HG03342 (cell line): ENCODE results near the gene OR5AC2.

Experiments
- ATAC-seq: cut with Tn5 transposase; IDR thresholded peaks from one replicate; pipeline ENCODE4 v1.9.1; 2021; ENCODE audit warnings: mild to moderate bottlenecking, moderate library complexity; ENCODE audit not compliant: unreplicated experiment

OR5AC2 gene, protein sequence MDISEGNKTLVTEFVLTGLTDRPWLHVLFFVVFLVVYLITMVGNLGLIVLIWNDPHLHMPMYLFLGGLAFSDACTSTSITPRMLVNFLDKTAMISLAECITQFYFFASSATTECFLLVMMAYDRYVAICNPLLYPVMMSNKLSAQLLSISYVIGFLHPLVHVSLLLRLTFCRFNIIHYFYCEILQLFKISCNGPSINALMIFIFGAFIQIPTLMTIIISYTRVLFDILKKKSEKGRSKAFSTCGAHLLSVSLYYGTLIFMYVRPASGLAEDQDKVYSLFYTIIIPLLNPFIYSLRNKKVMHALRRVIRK

DNA sequence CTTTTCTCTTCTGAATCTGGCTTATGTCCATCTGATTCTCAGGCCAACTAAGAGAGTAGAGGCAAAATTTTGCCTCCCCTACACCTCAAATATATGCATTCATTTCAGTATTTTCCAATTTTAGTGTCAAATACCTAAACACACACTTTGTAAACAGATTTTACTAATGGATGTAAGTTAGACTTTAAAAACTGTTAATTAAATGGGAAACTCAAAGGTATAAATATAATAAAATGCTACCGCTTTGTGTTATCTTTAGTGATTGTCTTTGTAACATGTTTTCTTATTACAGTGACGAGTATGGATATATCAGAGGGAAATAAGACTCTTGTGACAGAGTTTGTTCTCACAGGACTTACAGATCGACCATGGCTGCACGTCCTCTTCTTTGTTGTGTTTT lies at the start of gene OR5AC2:
TSS of gene OR5AC2 (plus strand) at position 301 of the 400 bp plus-strand sequence. CDS start at position 301, 0 bp downstream.
- no peak for ATAC-seq

DNA sequence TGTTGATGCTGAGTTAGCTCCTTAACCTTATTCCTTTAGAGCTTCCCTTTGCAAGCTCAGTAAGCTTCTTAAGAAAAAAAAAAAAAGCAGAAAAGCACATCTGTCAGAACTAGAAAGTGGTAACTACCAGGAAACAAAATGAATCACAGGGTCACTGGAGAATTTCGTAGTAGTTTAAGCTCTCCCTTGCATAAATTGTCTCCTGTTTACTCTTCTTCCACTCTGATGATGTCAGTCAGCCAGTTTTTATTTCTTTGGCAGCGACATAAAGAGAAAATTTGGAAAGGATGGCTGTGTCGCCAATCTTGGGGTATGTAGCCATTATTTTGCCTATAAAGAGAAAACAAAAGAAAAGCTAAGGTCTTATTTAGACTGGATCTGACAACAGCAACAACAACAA lies 48.7 kb upstream of the OR5AC2 start:
- no peak for ATAC-seq

DNA sequence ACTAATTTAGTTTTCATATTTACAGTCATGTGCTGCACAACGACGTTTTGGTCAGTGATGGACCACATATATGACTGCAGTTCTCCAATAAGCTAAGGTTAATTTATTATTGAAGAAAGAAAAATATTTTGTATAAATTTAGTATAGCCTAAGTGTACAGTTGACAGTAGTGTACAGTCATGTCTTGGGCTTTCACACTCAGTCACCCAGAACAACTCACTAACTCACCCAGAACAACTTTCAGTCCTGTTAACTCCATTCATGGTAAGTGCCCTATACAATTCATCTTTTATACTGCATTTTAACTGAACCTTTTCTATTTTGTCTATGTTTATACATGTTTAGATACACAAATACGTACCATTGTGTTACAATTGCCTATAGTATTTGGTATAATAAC lies 48.1 kb upstream of the OR5AC2 start:
- ATAC-seq, result no peak

DNA sequence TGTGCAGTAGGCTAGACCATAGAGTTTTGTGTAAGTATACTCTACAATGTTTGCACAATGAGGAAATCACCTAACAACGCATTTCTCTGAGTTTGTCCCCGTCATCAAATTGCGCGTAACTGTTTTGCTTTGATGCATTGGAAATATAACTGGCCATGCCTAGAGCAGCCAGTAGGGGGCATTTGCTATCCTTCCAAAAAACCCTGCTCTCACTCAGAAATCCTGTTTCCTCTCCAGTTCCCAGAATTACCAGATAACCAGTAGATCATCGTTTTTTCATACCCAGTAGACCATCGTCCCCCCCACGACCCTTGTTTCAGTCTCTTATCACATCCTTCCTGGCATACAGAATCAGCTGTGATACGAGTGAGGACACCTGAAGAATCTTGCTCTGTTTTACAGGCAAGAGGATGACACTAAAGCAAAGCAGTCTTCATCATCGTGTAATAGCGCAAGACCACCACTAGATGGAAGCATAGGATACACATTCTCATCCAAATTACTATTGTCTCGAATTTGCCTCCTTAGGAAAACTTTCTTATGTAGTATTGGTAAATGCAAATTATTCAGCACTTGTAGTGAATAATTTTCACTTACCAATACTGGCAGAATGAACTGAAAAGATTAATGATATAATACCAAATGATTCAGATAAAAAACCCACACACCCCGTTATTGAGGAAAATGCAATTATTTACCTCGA lies 47.5 kb upstream of the OR5AC2 start:
- peak; percentile 95 for ATAC-seq

DNA sequence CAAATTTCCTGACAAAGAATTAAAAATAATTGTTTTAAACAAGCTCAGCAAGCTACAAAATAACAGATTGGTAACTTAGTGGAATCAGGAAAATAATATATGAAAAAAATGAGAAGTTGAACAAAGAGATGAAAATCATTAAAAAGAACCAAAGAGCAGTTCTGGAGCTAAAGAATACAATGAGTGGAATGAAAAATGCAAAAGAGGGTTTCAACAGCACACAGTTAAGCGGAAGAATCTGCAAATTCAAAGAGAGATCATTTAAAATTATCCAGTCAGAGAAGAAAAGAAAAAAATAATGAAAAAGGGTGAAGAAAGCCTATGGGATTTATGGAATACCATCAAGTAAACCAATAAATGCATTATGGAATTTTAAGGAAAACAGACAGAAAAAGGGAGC lies 45.6 kb upstream of the OR5AC2 start:
- no peak for ATAC-seq

DNA sequence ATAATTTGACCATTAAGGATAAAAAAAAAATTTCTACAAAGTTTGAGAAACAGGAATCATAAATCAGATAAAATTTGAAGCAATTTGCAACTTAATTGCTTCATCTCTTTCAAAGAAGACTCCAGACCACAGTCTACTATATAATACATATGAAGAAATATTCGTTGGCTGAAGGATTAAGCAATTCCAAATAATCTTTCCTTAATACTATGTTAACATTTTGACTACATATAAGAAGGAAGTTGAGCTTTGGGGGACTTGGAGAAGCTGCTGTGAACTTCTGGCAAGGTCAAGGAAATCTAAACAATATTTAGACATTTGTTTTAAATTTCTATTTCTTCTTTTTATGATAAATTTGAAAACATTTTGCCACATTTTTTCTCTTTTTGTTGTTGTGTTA lies 38.4 kb upstream of the OR5AC2 start:
- ATAC-seq, result no peak

DNA sequence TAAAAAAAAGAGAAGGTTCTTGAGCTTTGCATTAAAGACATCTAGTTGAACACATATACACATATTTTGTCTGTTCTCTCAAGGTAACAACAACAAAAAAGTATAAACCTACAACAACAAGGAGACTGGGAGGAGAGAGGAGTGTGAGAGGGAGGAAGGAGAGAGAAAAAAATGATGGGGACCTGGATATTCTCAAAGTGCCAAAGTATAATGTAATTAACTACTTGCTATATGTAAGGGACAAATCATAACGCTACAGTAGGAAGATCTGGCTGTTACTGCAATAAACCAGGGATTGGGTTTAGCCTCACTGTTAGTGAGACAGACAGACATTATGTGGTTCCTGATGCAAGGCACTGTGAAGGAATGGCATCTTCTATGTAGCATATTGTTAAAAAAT lies 37.7 kb upstream of the OR5AC2 start:
- no peak for ATAC-seq

DNA sequence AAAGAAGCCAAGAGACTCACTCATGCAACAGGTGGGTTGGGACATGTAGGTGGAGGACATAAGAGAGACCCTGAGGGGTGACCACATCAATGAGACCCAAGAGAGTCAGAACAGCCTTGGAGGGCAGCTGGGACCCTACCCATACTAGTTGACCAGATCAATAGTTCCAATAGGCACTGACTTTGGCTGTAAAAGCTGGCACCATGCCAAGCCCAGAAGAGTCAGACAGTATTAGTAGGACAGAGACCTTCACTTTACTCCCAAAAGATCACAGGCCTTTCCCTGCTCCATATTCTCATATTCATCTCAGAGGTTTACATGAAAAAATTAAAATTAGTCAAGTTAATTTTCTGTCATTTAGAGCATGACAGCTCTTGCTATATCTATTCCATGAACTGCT lies 30.9 kb upstream of the OR5AC2 start:
- no peak for ATAC-seq

DNA sequence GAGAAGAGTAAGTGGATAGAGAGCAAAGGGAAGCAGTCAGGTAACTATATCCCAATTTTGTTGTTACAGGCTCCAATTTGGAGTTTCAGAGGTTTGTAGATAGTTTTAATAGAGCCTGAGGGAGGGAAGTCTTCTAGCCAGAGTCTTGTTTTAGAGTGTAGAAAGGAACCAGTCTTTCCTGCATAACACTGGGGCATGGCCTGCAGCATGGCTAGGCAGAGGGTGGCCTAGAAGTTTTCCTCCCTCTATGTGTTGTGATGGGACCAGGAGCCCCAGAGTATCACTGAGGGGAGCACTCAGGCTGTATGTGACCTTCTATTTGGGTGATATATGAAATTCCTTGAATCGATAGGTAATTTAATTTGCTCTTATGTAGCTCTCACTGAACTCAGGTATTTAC lies 29.3 kb upstream of the OR5AC2 start:
- no peak for ATAC-seq

DNA sequence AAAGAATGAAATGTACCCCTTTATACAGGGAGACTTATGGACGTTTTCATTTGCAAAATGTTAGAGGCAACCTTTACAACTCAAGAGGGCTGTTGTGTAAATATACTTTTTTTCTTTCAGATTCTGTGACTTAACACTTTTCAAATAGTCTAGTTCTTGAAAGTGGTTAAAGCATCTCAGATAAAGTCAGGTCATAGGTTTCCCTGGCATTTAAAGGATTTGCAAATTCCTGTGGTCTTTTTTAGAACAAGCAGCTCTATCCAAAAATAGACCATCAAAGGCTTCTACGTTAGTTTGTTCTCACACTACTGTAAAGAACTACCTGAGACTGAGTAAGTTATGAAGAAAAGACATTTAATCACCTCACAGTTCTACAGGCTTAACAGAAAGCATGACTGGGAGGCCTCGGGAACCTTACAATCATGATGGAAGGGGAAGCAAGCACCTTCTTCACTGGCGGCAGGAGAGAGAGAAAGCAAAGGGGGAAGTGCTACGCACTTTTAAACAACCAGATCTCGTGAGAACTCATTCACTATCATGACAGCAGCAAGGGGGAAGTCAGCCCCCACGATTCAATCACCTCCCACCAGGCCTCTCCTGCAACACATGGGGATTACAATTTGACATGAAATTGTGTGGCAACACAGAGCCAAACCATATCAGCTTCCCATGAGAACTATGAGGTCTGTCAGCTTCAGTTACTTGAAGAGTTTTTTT lies 28.6 kb upstream of the OR5AC2 start:
- ATAC-seq, result no peak

DNA sequence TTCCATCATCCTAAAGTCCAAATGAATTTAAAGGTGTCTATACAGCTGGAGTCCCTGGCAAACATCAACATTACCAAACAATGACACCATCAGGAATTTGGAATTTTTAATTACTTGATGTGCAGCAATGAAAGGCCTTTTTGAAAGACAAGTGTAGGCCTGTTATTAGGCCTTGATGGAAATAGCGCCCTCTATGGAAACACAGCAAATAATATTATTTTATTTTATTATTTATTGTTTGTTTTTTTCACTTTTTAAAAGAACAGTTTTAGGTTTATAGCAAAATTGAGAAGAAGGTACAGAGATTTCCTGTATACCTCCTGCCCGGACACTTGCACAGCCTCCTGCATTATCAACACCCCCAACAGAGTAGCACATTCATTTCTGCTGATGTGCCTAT lies 18.1 kb upstream of the OR5AC2 start:
- ATAC-seq, result no peak

DNA sequence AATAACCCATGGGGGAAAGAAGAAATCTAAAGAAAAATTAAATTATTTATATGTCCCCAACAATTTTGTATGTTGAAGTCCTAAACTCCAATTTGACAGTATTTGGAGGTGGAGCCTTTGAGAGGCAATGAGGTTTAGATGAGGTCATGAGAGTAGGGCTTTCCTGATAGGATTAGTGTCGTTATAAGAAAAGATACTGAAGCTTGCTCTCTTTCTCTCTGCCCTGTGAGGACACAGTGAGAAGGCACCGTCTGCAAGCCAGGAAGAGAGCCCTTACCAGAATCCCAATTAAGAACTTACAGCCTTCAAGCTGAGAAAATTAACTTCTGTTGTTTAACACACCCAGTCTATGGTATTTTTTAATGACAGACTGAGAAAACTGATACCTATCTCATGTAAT lies 16.1 kb upstream of the OR5AC2 start:
- no peak for ATAC-seq

DNA sequence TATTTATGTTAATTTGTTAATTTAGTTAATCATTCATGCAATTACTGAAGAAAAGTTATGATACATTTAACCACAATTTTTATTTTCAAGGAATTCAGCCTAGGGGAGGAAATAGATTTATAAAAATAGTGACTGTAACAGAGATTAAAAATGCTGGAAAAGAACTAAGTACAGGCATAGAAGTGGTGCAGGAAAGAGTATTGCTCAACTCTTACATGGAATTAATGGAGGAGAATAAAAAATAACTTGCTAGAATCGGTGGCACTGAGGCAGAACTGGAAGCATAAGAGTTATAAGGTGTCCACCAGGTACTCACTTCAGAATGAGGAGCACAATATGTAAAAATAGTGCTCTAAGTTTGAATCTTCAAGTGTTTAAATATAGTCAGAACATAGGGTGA lies 13.5 kb upstream of the OR5AC2 start:
- no peak for ATAC-seq

DNA sequence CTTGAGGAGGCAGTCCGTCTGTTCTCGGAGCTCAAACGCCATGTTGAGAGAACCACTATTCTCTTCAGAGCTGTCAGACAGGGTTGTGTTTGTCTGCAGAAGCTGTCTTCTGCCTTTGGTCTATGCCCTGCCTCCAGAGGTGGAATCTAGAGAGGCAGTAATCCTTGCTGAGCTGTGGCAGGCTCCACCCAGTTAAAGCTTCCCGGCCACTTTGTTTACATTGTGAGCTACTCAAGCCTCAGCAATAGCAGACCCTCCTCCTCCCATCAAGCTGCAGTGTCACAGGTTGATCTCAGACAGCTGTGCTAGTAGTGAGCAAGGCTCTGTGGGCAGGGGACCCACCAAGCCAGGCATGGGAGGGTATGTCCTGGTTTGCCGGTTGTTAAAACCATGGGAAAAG lies 8.9 kb downstream of the OR5AC2 start:
- no peak for ATAC-seq

DNA sequence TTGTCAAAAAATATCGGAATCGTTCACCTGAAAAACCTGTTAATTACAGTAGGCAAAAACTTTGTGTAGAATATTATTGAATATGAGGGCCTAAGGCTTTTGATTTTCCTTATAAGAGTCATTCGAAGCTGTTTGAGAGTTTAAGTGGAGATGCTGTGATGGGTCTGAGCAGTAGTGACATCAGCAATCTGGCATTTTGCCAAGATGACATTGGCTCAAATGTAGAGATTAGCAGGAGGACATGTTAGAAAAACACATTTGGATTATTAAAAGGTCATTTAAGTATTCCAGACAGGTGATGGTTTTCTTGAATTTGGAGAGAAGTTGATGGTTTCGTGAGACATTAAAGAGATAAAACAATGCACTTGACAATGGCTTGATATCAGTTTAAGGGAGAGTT lies 12.9 kb downstream of the OR5AC2 start:
- ATAC-seq, result no peak

DNA sequence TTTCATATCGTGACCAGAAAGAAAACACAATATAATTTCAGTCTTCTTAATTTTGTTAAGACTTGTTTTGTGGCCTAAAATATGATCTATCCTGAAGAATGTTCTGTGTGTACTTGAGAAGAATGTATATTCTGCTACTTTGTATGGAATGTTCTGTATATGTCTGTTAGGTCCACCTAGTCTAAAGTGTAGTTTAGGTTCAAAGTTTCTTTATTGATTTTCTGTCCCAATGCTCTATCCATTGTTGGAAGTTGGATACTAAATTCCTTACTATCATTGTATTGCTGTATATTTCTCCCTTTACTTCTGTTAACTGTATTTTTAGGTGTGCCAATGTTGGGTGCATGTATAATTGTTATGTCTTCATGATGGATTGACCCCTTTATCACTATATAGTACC lies 21.2 kb downstream of the OR5AC2 start:
- no peak for ATAC-seq

DNA sequence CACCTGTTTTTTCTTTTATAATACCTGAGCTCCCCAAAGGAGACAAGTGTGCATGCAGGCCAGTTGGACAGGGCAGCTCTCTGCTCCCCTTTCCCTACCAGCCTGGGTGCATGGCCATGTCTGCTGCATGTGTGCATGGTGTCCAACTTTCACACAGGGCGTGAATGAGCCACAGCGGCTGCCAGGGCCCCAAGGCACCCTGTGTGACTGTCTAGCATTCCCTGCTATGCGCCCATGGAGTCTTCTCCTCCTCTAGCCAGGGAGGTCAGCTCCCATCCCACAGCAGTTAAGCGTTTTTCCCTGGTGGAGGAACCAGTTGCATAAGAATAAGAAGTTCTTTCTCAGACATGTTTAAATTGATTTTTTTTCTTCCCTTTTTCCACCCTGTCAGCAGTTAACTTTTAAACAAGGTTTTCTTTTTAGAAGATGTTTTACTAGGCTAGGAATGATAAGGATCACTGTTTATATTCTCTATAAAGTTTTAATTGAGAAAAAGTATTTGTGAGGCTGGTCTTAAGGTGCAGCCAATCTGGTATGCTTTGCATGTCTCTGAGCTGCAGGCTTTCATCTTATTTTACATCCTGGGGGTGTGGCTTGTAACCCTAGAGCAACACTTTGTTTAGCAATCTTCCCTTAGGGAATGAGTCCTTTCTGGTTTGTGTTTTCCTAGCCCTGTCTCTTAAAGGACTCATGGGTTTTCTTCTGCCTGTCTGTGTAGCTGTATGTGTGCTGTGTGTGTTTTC lies 23.0 kb downstream of the OR5AC2 start:
- no peak for ATAC-seq

DNA sequence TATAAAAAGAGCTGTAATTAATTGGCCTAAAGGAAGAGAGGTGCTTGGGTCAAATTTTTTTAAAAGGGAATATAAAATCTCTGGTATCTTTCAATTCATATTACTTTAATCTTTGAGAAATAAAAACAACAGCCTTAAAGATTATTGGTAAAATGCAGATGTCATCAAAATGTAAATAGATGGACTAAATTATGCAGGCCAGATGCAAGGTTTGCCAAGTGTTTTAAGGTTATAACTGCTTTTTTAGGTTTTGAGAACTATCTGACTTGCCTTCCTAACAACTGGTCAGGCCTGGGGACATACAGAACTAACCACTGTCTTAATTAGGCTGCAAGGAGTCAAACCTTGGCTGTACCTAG lies 23.6 kb downstream of the OR5AC2 start:
- ATAC-seq, result no peak

DNA sequence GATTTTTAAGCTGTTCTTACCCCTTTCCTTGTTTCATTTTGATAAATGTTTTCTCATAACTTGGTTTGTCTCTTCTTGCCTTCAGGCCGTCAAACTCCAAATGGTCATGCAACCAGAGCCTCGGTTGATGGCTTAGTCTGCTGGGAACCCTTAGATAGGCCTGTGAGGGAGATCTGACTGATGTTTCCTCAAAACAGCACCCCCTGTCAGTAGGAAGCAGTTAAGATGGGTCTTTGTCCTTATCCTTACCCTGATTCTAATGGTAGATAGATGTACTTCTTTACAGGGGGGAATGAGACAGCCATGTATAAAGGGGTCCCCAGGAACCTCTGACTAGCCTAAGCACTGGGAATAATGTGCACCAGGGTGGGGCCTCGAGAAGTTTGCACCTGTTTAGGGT lies 27.3 kb downstream of the OR5AC2 start:
- no peak for ATAC-seq

DNA sequence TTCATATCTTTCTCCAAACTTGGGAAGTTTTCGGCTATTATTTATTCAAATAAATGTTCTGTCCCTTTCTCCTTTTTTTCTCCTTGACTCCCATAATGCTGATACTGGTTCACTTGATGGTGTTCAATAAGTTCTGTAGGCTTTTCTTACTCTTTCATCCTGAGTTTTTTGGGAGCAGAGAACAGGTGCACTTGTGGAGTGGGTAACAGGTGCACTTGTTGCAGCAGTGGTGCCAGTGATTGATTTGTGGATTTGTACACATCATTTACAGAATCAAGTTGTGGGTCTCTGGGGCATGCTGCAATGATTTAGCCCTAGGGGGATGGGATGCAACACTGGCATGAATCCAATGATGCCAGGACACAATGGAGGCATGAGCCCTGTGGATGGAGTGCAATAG lies 28.7 kb downstream of the OR5AC2 start:
- no peak for ATAC-seq

DNA sequence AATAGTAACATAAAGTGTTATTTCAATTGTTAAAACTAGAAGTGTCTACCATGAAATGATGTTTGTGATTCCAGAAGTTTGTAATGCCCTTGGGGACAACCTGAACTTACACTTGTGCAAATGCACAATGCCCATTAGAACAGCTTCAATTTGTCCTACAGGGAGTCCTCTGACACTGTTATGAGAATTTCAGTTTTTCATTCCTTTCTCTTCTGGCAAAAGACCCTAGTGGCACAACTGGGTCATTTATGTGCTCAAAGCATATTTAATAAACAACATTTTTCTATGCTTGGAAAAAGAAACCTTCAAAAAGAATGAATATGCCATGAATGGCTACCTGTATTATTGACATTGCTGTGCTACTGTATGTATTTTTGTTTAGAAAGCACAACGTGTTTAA lies 43.4 kb downstream of the OR5AC2 start, which contains the start of gene OR5H1:
TSS of gene OR5H1 (plus strand) at position 301 of the 400 bp plus-strand sequence. CDS start 1,977 bp downstream, outside the sequence.
- no peak for ATAC-seq
